ENCODE results near the gene SLC22A2. TPM values are rescaled to one million over a fixed set of nuclear protein-coding genes. Genes with fewer than 3 reads are reported as not detected.

The SLC22A2 gene
- polyA plus RNA-seq, 1 experiment: not detected

DNA sequence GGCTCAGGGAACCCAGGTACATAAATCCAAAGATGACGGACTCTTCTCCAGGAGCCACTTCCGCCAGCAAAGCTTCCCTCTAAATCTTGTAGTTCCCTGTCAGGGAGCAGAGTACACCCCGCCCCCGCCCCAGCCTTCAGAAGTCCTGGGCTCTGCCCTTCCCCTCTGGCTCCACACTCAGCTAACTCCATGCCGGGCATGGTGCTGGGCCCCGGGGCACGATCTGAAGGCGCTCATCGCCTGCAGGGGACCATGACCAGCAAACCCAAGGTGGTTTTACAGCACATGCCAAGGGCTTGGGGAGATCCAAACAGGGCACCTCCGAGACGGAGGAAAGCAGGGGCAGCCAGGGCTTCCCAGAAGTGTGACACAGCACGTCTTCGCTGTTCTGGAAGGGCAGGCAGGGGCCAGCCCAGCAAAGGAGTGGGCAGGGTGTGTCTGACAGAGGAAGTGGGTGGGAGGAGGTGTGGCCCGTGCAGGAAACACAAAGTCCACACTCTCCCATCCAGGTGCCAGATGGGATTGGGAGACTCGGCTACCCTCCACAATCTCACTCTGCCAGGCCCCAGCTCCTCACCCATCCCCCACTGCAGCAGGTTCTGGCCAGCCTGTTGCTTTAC, 41.6 kb upstream of the SLC22A2 start:
- no peak overlapping the region for H3K4me3 ChIP-seq (ENCODE audit: low read depth, low read length)
- DNase-seq (ENCODE audit: low read depth, low spot score): no peak
- peaks cover 19% of the 10 kb centered on the region; the same call in 1 of the 2 replicates for H3K9me3 ChIP-seq (ENCODE audit: control insufficient read depth, insufficient read depth, low read length)
- H3K27ac ChIP-seq (ENCODE audit: low read depth, low read length): no peak overlapping the region
- H3K27me3 ChIP-seq (ENCODE audit: control insufficient read depth, insufficient read depth, low read length): no peaks in the 10 kb centered on the region
- TF ChIP-seq, protein P1, sequence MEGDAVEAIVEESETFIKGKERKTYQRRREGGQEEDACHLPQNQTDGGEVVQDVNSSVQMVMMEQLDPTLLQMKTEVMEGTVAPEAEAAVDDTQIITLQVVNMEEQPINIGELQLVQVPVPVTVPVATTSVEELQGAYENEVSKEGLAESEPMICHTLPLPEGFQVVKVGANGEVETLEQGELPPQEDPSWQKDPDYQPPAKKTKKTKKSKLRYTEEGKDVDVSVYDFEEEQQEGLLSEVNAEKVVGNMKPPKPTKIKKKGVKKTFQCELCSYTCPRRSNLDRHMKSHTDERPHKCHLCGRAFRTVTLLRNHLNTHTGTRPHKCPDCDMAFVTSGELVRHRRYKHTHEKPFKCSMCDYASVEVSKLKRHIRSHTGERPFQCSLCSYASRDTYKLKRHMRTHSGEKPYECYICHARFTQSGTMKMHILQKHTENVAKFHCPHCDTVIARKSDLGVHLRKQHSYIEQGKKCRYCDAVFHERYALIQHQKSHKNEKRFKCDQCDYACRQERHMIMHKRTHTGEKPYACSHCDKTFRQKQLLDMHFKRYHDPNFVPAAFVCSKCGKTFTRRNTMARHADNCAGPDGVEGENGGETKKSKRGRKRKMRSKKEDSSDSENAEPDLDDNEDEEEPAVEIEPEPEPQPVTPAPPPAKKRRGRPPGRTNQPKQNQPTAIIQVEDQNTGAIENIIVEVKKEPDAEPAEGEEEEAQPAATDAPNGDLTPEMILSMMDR (IDR thresholded peaks at IDR 0.05; ENCODE audit: low read depth, low read length): no peak
- CTCF ChIA-PET: no interaction called here
- POLR2A ChIA-PET: no interaction called here

DNA sequence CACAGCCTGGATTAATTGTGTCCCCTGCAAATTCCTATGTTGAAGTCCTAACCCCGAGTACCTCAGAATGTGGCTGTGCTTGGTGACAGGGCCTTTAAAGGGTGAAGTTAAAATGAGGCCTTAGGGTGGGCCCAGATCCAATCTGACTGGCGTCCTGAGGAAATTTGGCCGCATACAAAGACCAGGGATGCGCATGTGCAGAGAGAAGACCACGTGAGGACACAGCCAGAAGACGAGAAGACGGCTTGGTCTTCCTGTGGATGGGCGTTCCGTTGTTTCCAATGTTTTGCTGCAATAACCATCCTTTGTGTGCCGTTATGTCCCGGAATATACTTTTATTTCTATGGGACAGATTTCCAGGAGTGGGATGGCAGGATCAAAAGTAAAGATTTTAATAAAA, 40.9 kb upstream of the SLC22A2 start:
- TF ChIP-seq, protein P1 (IDR thresholded peaks at IDR 0.05; ENCODE audit: low read depth, low read length): no peak
- Histone ChIP-seq H3K27ac (ENCODE audit: low read depth, low read length) (no peak overlapping the region), H3K9me3 (ENCODE audit: control insufficient read depth, insufficient read depth, low read length) (peaks cover 19% of the 10 kb centered on the region; the same call in 1 of the 2 replicates), H3K27me3 (ENCODE audit: control insufficient read depth, insufficient read depth, low read length) (no peaks in the 10 kb centered on the region), H3K4me3 (ENCODE audit: low read depth, low read length) (no peak overlapping the region)
- CTCF ChIA-PET: no interaction called here
- POLR2A ChIA-PET: no interaction called here
- DNase-seq (ENCODE audit: low read depth, low spot score): no peak

DNA sequence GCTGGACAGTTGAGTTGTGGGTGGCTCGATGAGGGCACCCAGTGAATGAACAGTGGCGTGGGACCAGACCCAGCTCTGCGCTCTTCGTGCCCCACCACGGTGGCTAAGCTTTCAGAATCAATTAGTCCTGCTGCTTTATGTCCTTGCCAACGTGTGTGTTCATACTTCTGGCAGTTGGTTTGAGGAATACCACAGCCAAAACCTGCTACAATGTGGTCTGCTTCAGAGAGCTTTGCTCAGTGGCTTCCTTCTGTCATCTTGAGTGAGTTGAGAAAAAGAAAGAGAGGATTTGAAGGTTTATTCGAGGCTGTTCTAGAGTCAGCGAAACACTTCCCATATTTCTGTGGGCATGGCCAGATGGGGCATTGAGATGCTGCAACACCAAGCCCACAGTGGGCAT, 39.5 kb upstream of the SLC22A2 start:
- Histone ChIP-seq H3K4me3 (ENCODE audit: low read depth, low read length) (no peak overlapping the region), H3K9me3 (ENCODE audit: control insufficient read depth, insufficient read depth, low read length) (peaks cover 24% of the 10 kb centered on the region), H3K27me3 (ENCODE audit: control insufficient read depth, insufficient read depth, low read length) (no peaks in the 10 kb centered on the region), H3K27ac (ENCODE audit: low read depth, low read length) (no peak overlapping the region)
- DNase-seq (ENCODE audit: low read depth, low spot score): no peak
- CTCF ChIA-PET: no interaction called here
- TF ChIP-seq, protein P1 (IDR thresholded peaks at IDR 0.05; ENCODE audit: low read depth, low read length): no peak
- POLR2A ChIA-PET: no interaction called here

DNA sequence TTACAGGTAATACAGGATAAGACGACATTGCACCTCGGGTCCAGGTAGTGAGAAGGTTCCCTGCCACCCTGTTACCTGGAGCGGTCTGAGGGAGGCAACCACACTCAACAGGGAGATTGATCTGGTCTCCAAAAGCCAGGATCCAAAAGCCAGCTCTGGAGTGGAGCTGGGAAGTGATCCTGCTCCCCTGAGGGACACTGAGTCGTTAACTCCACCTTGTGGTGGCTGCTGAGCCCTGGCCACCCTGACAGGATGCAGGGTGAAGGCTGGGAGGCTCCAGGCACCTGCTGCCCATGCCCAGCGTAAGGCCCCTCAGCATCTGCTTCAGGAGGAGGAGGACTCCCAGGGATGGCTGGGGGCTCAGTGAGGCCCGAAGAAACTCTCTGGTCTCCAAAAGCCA, 38.7 kb upstream of the SLC22A2 start:
- H3K9me3 ChIP-seq (ENCODE audit: control insufficient read depth, insufficient read depth, low read length): peaks cover 24% of the 10 kb centered on the region
- CTCF ChIA-PET: interaction anchor here (1.9 kb wide), 1 partner anchor 209 kb away, joined by 5 read pairs; no protein-coding TSS in a partner anchor
- TF ChIP-seq, protein P1 (IDR thresholded peaks at IDR 0.05; ENCODE audit: low read depth, low read length): no peak

DNA sequence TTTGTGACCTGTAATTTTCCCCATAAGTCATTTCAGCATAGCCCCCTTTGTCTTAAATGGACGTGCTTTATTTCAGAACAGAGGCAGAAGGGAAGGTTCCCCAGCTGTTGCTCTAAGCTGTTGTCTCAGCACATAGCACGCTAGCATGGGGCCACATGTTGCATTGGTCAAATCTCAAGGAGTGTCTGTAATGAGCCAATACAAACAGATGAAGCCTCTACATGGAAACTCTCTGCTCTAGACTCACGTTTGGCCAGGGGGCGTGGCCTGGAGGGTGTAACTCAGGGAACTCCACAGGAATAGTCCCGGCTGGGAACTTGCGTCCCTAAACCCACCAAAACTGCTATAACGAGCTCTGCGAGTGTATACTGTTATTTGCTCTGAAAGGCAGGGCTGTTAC, 35.2 kb upstream of the SLC22A2 start:
- CTCF ChIA-PET: no interaction called here
- TF ChIP-seq, protein P1 (IDR thresholded peaks at IDR 0.05; ENCODE audit: low read depth, low read length): no peak
- POLR2A ChIA-PET: no interaction called here
- H3K27me3 ChIP-seq (ENCODE audit: control insufficient read depth, insufficient read depth, low read length): no peaks in the 10 kb centered on the region
- peaks cover 14% of the 10 kb centered on the region for H3K9me3 ChIP-seq (ENCODE audit: control insufficient read depth, insufficient read depth, low read length)
- DNase-seq (ENCODE audit: low read depth, low spot score): no peak
- no peak overlapping the region for H3K27ac ChIP-seq (ENCODE audit: low read depth, low read length)
- H3K4me3 ChIP-seq (ENCODE audit: low read depth, low read length): no peak overlapping the region

More for the DNA sequence above, 38.7 kb upstream of the SLC22A2 start:
- no peak for DNase-seq (ENCODE audit: low read depth, low spot score)
- Histone ChIP-seq H3K27me3 (ENCODE audit: control insufficient read depth, insufficient read depth, low read length) (no peaks in the 10 kb centered on the region), H3K27ac (ENCODE audit: low read depth, low read length) (no peak overlapping the region), H3K4me3 (ENCODE audit: low read depth, low read length) (no peak overlapping the region)
- POLR2A ChIA-PET: no interaction called here

Measured in AG04450 (cell line).